Measurements from ENCODE around the gene S100A1. TPM values are rescaled to one million over a fixed set of nuclear protein-coding genes. Genes with fewer than 3 reads are reported as not detected.

The S100A1 gene
- total RNA-seq, 3 donors from 2014 or later: 0.20 to 5.6 (median 2.4) TPM

DNA sequence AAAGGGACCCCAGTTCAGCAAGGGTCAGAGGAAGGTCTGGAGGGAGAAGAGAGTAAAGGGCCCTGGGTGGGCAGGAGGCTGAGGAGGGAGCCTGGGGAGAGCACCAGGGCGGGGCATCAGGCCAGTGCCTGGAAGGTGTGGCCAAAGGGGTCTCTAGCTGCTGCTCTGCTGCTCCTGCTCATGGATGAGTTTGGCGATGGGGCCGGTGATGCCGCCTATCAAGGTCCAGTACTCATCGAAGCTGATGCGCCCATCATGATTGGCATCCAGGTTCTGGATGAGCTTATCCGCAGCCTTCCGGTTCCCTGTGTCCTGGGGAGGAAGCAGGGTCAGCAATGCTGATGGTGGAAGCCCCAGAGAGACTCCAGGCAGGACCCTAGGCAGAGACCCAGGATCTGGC is 20.9 kb upstream of the S100A1 start:
- H3K4me3 ChIP-seq: no peak overlapping the region
- ATAC-seq (no peak), DNase-seq (no peak)
- TF ChIP-seq, protein P1, sequence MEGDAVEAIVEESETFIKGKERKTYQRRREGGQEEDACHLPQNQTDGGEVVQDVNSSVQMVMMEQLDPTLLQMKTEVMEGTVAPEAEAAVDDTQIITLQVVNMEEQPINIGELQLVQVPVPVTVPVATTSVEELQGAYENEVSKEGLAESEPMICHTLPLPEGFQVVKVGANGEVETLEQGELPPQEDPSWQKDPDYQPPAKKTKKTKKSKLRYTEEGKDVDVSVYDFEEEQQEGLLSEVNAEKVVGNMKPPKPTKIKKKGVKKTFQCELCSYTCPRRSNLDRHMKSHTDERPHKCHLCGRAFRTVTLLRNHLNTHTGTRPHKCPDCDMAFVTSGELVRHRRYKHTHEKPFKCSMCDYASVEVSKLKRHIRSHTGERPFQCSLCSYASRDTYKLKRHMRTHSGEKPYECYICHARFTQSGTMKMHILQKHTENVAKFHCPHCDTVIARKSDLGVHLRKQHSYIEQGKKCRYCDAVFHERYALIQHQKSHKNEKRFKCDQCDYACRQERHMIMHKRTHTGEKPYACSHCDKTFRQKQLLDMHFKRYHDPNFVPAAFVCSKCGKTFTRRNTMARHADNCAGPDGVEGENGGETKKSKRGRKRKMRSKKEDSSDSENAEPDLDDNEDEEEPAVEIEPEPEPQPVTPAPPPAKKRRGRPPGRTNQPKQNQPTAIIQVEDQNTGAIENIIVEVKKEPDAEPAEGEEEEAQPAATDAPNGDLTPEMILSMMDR (IDR thresholded peaks at IDR 0.05): no peak
- H3K36me3 ChIP-seq (ENCODE audit: low read depth): no peaks in the 10 kb centered on the region
- H3K9me3 ChIP-seq: no peaks in the 10 kb centered on the region
- intact Hi-C loops (cut with DNase I, micrococcal nuclease): no loop called here
- H3K4me1 ChIP-seq (ENCODE audit: low read depth): peaks cover 25% of the 10 kb centered on the region

DNA sequence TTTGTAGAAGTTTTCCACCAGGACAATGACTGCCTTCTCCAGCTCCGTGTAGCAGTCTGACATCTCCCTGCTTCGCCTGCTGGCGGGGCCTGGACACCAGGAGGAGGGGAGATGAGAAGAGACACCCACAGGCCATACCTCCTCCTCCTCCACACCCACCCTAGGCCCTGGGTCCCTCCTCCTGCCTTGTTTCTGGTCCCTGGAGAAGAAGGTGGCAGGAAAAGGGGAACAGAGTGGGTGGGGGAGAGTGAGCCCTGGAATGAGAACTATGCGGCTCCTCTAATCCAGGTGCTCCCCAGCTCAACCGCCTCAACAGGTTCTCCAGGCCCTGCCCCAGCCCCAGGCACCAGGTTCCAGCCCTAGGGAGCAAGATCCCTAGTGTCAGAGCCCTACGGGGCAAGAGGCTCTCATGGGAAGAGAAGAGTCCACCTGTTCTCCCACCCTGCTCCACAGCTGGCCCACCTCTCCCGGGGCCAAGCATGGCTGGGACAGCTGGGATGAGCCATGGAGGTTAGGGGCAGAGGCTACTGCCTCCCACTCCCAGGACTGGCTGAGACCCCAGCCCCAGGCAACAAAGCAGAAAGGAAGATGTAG is 20.0 kb upstream of the S100A1 start:
- TF ChIP-seq, protein P1 (IDR thresholded peaks at IDR 0.05): no peak

DNA sequence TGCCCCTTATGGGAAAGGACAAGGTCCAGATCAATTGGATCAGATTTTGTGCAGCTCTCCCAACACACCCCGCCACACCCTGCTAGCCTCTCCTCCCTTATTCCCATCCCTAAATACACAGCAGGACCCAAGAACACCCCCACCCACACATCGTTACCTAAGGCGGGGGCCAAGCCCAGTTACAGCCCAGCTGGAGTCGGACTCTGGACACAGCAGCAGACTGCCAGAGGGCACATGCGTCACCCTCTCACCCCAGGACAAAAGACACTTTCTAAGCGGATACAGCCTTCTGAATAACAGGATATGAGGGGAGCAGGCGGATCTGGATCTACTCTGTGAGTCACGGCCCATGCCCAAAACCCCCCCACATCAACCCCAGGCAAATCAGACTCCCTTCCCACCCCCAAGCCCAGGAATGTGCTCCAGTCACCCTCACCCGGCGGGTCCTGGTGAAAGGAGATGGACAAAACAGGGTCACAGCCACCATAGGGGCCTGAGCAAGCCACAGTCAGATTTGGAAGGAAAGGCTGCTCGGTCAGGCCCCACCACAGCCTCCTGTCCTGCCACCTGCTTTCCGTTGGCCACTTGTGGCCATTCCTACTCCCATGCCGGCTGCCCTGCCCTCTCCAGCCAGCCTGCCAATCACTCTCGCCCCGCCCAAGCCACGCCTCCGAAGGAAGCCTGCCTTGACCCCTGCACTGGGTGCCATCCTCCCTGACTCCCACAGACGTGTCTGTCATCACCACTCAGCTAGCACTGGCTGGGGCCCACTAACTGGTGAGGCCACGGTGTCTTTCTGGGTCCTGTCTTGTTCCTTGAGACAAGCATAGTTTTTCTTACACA is 19.3 kb upstream of the S100A1 start:
- Histone ChIP-seq H3K4me1 (ENCODE audit: low read depth) (peaks cover 25% of the 10 kb centered on the region), H3K4me3 (no peak overlapping the region), H3K9me3 (no peaks in the 10 kb centered on the region), H3K36me3 (ENCODE audit: low read depth) (no peaks in the 10 kb centered on the region)
- TF ChIP-seq, protein P1 (IDR thresholded peaks at IDR 0.05): no peak
- intact Hi-C loops (cut with DNase I, micrococcal nuclease): no loop called here
- DNase-seq: peak; percentile 89 to 93 (median 91)
- ATAC-seq: peak; percentile 80

More for the DNA sequence above, 20.0 kb upstream of the S100A1 start:
- intact Hi-C loops (cut with DNase I, micrococcal nuclease): no loop called here
- DNase-seq: no peak
- no peaks in the 10 kb centered on the region for H3K36me3 ChIP-seq (ENCODE audit: low read depth)
- no peak for ATAC-seq
- peaks cover 25% of the 10 kb centered on the region for H3K4me1 ChIP-seq (ENCODE audit: low read depth)
- no peaks in the 10 kb centered on the region for H3K9me3 ChIP-seq
- no peak overlapping the region for H3K4me3 ChIP-seq

DNA sequence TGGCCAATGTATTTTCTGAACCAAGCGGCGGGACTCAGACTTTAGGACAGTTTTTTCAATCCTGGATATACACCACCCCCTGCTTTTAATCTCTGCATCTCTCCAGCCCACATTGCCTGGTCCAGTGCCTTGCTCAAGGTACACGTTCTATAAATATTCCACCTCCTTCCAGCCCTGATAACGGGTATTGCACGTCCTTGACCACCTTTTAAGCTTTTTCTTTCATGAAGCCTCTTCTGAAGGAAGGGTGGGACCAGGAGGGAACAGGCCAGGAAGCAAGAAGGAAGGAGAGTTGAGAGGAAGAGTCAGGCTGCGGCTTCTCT is 18.7 kb upstream of the S100A1 start:
- intact Hi-C loops (cut with DNase I, micrococcal nuclease): no loop called here
- H3K36me3 ChIP-seq (ENCODE audit: low read depth): no peaks in the 10 kb centered on the region
- no peak overlapping the region for H3K4me3 ChIP-seq
- peaks cover 29% of the 10 kb centered on the region for H3K4me1 ChIP-seq (ENCODE audit: low read depth)
- TF ChIP-seq, protein P1 (IDR thresholded peaks at IDR 0.05): no peak
- DNase-seq (no peak), ATAC-seq (no peak)
- H3K9me3 ChIP-seq: no peaks in the 10 kb centered on the region

GRCh38 chr1:153610334-153610733 is 17.9 kb upstream of the S100A1 start:
- DNase-seq: no peak
- Histone ChIP-seq H3K36me3 (ENCODE audit: low read depth) (no peaks in the 10 kb centered on the region), H3K4me3 (no peak overlapping the region), H3K4me1 (ENCODE audit: low read depth) (peaks cover 36% of the 10 kb centered on the region), H3K9me3 (no peaks in the 10 kb centered on the region)
- intact Hi-C loops (cut with DNase I, micrococcal nuclease): no loop called here
- TF ChIP-seq, protein P1 (IDR thresholded peaks at IDR 0.05): no peak
- ATAC-seq: no peak

All from mucosa of descending colon (tissue), 3 donors.